ENCODE results near the gene OLFM4. TPM values are rescaled to one million over a fixed set of nuclear protein-coding genes. Genes with fewer than 3 reads are reported as not detected.

The OLFM4 gene
- total and polyA plus RNA-seq, 2 donors (not counting 3 experiments of a cell fraction or from before 2014, with no cell fraction given): not detected

DNA sequence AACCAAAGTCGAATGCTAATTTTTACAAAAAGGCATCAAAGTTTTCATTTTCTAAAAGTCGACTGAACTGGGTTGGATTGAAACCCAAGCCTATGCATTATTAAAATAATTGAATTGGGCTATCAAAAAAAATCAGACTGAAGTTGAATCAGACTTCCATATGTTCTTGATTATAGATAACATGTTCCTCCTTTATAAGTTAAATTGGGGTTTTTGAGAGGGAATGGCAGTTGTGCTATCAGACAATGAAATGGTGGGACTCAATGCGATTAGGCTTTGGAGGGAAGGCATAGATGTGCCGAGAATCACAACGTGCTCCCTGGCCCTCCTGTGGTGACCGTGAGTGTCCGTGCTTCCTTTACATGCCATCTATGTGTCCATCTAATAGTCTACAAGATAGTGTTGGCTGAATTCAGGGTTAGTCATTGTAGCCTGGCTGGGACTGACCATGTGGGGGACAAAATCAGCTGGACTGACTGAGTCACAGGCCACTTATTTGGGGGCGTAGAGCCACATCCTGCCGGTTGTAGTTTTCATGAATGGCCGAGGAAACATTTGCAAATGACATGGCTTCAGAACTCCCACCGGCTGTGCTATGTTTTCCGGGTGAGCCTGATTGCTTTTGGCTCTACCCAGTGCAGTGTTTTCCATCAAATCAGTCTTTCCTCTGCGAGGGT is 37.1 kb upstream of the OLFM4 start:
- BruUV-seq (replicated peaks): no TSS peak
- Histone ChIP-seq H3K79me2 (ENCODE audit: control insufficient read depth, insufficient read depth, low read length) (no peaks in the 10 kb centered on the region), H3K27me3 (ENCODE audit: control insufficient read depth in 2 of 2, insufficient read depth in 2 of 2, low read length in 2 of 2) (no peaks in the 10 kb centered on the region), H3K9me1 (replicated peaks; ENCODE audit: control insufficient read depth, extremely low read depth, insufficient read depth, low read length) (no peaks in the 10 kb centered on the region), H3K4me3 (replicated peaks in 1 of 3; ENCODE audit: insufficient read depth in 1 of 3, low read depth in 1 of 3, low read length in 3 of 3) (no peak overlapping the region), H3K27ac (ENCODE audit: insufficient read depth, low read depth, low read length) (no peak overlapping the region), H3K9me3 (replicated peaks; ENCODE audit: control insufficient read depth, insufficient read depth, low read length) (peaks cover 2% of the 10 kb centered on the region), H3K9ac (replicated peaks; ENCODE audit: extremely low read depth, insufficient read depth, low read length) (no peak overlapping the region), H3K36me3 (ENCODE audit: control insufficient read depth in 2 of 2, extremely low read depth in 1 of 2, insufficient read depth in 2 of 2, low read length in 2 of 2) (no peaks in the 10 kb centered on the region), H3K4me1 (ENCODE audit: control insufficient read depth, extremely low read depth, insufficient read depth, low read length) (no peaks in the 10 kb centered on the region), H4K20me1 (replicated peaks; ENCODE audit: control insufficient read depth, extremely low read depth, insufficient read depth, low read length) (no peaks in the 10 kb centered on the region), H3K4me2 (ENCODE audit: insufficient read depth, low read length) (no peak overlapping the region), H2AFZ (ENCODE audit: low read depth, low read length) (no peak overlapping the region)
- CTCF ChIA-PET: interaction anchor here (1.4 kb wide), 1 partner anchor 24 kb away, joined by 3 read pairs; no protein-coding TSS in a partner anchor
- intact Hi-C loops (cut with micrococcal nuclease): no loop called here
- no peak for TF ChIP-seq POLR2A (IDR thresholded peaks at IDR 0.05; ENCODE audit: low read depth, low read length)
- no peak for TF ChIP-seq JUN (IDR thresholded peaks at IDR 0.05; ENCODE audit: borderline replicate concordance, insufficient read depth, insufficient read length, low read depth)
- TF ChIP-seq MYC (IDR thresholded peaks at IDR 0.05; ENCODE audit: low read depth, low read length): no peak
- TF ChIP-seq FOS (IDR thresholded peaks at IDR 0.05; ENCODE audit: borderline replicate concordance, insufficient read depth, low read length): no peak
- TF ChIP-seq, protein P1, sequence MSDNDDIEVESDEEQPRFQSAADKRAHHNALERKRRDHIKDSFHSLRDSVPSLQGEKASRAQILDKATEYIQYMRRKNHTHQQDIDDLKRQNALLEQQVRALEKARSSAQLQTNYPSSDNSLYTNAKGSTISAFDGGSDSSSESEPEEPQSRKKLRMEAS (IDR thresholded peaks at IDR 0.05; ENCODE audit: insufficient read depth, insufficient read length): no peak
- no peak for TF ChIP-seq POLR2AphosphoS5 (IDR thresholded peaks at IDR 0.05; ENCODE audit: insufficient read depth, low read depth, low read length)
- TF ChIP-seq EZH2 (IDR thresholded peaks at IDR 0.05; ENCODE audit: borderline replicate concordance, low read depth, low read length, severe bottlenecking): no peak
- TF ChIP-seq, protein P2, sequence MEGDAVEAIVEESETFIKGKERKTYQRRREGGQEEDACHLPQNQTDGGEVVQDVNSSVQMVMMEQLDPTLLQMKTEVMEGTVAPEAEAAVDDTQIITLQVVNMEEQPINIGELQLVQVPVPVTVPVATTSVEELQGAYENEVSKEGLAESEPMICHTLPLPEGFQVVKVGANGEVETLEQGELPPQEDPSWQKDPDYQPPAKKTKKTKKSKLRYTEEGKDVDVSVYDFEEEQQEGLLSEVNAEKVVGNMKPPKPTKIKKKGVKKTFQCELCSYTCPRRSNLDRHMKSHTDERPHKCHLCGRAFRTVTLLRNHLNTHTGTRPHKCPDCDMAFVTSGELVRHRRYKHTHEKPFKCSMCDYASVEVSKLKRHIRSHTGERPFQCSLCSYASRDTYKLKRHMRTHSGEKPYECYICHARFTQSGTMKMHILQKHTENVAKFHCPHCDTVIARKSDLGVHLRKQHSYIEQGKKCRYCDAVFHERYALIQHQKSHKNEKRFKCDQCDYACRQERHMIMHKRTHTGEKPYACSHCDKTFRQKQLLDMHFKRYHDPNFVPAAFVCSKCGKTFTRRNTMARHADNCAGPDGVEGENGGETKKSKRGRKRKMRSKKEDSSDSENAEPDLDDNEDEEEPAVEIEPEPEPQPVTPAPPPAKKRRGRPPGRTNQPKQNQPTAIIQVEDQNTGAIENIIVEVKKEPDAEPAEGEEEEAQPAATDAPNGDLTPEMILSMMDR (IDR thresholded peaks at IDR 0.05; ENCODE audit: extremely low read depth in 1 of 2, insufficient read depth in 1 of 2, low read depth in 1 of 2, low read length in 2 of 2): no peak
- FAIRE-seq: no peak
- POLR2A ChIA-PET: no interaction called here
- dilution Hi-C loops (cut with MboI; ENCODE audit: extremely low pct_ligation_motif_present, low sequenced_read_pairs): no loop called here
- DNase-seq (ENCODE audit: low read depth, low spot score): no peak

Measured in endothelial cell of umbilical vein (primary cell).